Natural killer cell (primary cell): ENCODE results near the gene PSD. TPM values are rescaled to one million over a fixed set of nuclear protein-coding genes. Genes with fewer than 3 reads are reported as not detected.
A peak's percentile ranks its signal among the peaks of the same experiment; 100 is the strongest.

Experiments
- ATAC-seq, 3 donors: fragments of 150-1000 bp in 2 of 3; fragments of 200-7000 bp in 1 of 3; cut with Tn5 transposase; 1 replicate in 1 of 3; 2 replicates in 2 of 3; pipeline ENCODE4 v1.10.0; 2021; ENCODE audit warnings: mild to moderate bottlenecking in 2 of 3, moderate library complexity in 2 of 3
- DNase-seq, 2 donors: peaks; one replicate each; pipeline versions ENCODE4 v3.0.0 to v3.0.0-alpha.2; 2013 to 2021; ENCODE audit warnings: mixed read lengths in 1 of 2
- H3K27ac ChIP-seq: one replicate; pipeline ENCODE4 v1.5.1; 2013; ENCODE audit warnings: mild to moderate bottlenecking, low read length
- H3K27me3 ChIP-seq: one replicate; pipeline ENCODE4 v1.6.1; 2013; ENCODE audit warnings: low read length; ENCODE audit not compliant: control insufficient read depth, insufficient read depth
- H3K36me3 ChIP-seq: one replicate; pipeline ENCODE4 v1.6.1; 2013; ENCODE audit warnings: low read length; ENCODE audit not compliant: control insufficient read depth, insufficient read depth
- H3K4me1 ChIP-seq: one replicate; pipeline ENCODE4 v1.6.1; 2013; ENCODE audit warnings: low read length; ENCODE audit not compliant: control insufficient read depth, insufficient read depth
- H3K4me3 ChIP-seq: one replicate; pipeline ENCODE4 v1.5.1; 2013; ENCODE audit warnings: low read length
- H3K9me3 ChIP-seq: one replicate; pipeline ENCODE4 v1.6.1; 2013; ENCODE audit warnings: low read length; ENCODE audit not compliant: control insufficient read depth, insufficient read depth
- H3K27ac Mint-ChIP-seq, 2 donors: one replicate each; pipeline ENCODE4 v1.8.0; 2022; ENCODE audit warnings: mild to moderate bottlenecking in 2 of 2, mixed read lengths in 2 of 2, moderate library complexity in 1 of 2
- H3K27me3 Mint-ChIP-seq, 2 donors: one replicate each; pipeline ENCODE4 v1.8.0; 2022; ENCODE audit warnings: low read depth in 2 of 2, mixed read lengths in 2 of 2
- H3K36me3 Mint-ChIP-seq: one replicate; pipeline ENCODE4 v1.8.0; 2022; ENCODE audit warnings: mixed read lengths
- H3K4me1 Mint-ChIP-seq, 2 donors: one replicate each; pipeline ENCODE4 v1.8.0; 2022; ENCODE audit warnings: mixed read lengths in 2 of 2
- H3K4me3 Mint-ChIP-seq: one replicate; pipeline ENCODE4 v1.8.0; 2022; ENCODE audit warnings: mild to moderate bottlenecking, moderate library complexity, mixed read lengths
- H3K9me3 Mint-ChIP-seq, 2 donors: one replicate each; pipeline ENCODE4 v1.8.0; 2022; ENCODE audit warnings: mixed read lengths in 2 of 2
- WGBS: methylation state at CpG from one replicate; pipeline ENCODE4 v1.1.7; 2013; ENCODE audit warnings: missing lambda C conversion rate; ENCODE audit not compliant: insufficient coverage; 5-methylcytosine and 5-hydroxymethylcytosine counted together
- intact Hi-C: fragments of 100-400 bp; cut with micrococcal nuclease; formaldehyde crosslinking; loops from one replicate; pipeline ENCODE4 v1.14.2; 2022
- total RNA-seq, 4 donors: library from RNA; stranded (reverse); fragments of 120-200 nt in 1 of 4; gene quantifications; one replicate each; pipeline versions ENCODE4 v1.2.3 to v1.2.4, GENCODE V29; 2013 to 2022
- TF ChIP-seq, protein P1 (sequence below): fragments of 200-600 bp; IDR thresholded peaks from one replicate; pipeline ENCODE4 v1.8.0; 2022; ENCODE audit warnings: antibody characterized with exemption

The PSD gene
- total RNA-seq, 3 donors from 2014 or later (not counting 1 experiment from before 2014, with no cell fraction given) = 1.9 to 2.4 (median 2.1) TPM

- H3K4me3 ChIP-seq = peak overlapping the region; percentile 69
- DNase-seq (peak in 1 of 2 donors; percentile 45), ATAC-seq (no peak)
- peaks cover 34 to 51% of the 10 kb centered on the region in 2 donors for H3K4me1 Mint-ChIP-seq
- H3K27me3 Mint-ChIP-seq = no peaks in the 10 kb centered on the region
- peak overlapping the region; percentile 98 for H3K4me3 Mint-ChIP-seq
- no peaks in the 10 kb centered on the region for H3K36me3 Mint-ChIP-seq
- H3K27ac Mint-ChIP-seq = peak overlapping the region; percentile 99
- peaks cover 31% of the 10 kb centered on the region for H3K36me3 ChIP-seq
- 57% methylated on average over 4 of the region's 4 CpGs for WGBS
- intact Hi-C loops = loop anchor here (10.0 kb wide), 1 partner anchor 249 kb away; the partner anchor contains the start of gene TRIM8
- no peaks in the 10 kb centered on the region for H3K9me3 ChIP-seq
- H3K27ac ChIP-seq = peak overlapping the region; percentile 91
- no peaks in the 10 kb centered on the region for H3K27me3 ChIP-seq
- H3K4me1 ChIP-seq = peaks cover 51% of the 10 kb centered on the region
- TF ChIP-seq, protein P1, sequence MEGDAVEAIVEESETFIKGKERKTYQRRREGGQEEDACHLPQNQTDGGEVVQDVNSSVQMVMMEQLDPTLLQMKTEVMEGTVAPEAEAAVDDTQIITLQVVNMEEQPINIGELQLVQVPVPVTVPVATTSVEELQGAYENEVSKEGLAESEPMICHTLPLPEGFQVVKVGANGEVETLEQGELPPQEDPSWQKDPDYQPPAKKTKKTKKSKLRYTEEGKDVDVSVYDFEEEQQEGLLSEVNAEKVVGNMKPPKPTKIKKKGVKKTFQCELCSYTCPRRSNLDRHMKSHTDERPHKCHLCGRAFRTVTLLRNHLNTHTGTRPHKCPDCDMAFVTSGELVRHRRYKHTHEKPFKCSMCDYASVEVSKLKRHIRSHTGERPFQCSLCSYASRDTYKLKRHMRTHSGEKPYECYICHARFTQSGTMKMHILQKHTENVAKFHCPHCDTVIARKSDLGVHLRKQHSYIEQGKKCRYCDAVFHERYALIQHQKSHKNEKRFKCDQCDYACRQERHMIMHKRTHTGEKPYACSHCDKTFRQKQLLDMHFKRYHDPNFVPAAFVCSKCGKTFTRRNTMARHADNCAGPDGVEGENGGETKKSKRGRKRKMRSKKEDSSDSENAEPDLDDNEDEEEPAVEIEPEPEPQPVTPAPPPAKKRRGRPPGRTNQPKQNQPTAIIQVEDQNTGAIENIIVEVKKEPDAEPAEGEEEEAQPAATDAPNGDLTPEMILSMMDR = no peak
- H3K9me3 Mint-ChIP-seq = no peaks in the 10 kb centered on the region
Observed at GRCh38 chr10:102396317-102396650, 22.3 kb downstream of the PSD start.

DNA sequence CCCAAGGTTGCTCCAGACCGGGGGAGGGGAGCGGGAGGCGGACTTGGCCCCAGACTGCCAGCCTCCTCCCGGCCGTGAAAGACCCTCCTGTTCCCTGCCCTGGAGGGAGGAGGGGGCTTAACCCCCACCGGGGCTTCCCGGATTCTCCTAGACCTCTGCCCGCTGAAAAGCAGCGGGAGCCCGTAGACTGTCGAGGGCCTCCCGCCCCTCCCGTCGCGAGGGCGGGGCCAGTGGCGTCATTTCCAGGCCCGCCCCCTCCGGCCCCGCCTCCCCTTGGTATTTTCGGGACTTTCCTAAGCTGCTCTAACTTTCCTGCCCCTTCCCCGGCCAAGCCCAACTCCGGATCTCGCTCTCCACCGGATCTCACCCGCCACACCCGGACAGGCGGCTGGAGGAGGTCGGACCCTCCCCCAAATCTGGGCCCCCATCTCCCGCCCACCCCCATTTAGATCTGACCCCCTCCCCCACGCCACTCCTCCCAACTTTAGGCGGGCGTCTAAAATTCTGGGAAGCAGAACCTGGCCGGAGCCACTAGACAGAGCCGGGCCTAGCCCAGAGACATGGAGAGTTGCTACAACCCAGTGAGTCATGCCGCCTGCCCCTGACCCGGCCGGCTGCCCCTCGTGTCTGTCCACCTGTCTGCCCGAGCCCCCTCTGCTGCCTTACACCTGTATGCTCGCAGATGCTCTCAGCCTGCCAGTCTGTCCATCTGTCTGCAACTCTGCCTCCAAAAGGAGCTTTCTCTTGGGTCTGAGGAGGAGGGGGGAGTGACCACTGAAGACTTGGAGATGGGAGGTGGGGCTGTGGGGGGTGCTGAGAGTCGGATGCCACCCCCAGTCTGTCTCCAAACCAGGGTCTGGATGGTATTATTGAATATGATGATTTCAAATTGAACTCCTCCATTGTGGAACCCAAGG lies 22.9 kb downstream of the PSD start, which contains the start of gene NFKB2:
TSS of gene NFKB2 (plus strand) at position 306 of the 917 bp plus-strand sequence. CDS start at position 561, 255 bp downstream.
- H3K9me3 Mint-ChIP-seq = no peaks in the 10 kb centered on the region
- peaks cover 51% of the 10 kb centered on the region for H3K4me1 ChIP-seq
- no peaks in the 10 kb centered on the region for H3K36me3 Mint-ChIP-seq
- peak within 1 kb of the TSS; percentile 99 for H3K27ac Mint-ChIP-seq
- H3K4me3 Mint-ChIP-seq = peak within 1 kb of the TSS; percentile 98
- H3K27ac ChIP-seq = peak within 1 kb of the TSS; percentile 91
- intact Hi-C loops = loop anchor here (2.0 to 10.0 kb wide), 2 partner anchors 187 to 249 kb away; partner anchors contain the start of gene TRIM8
- H3K27me3 ChIP-seq = no peaks in the 10 kb centered on the region
- peak; percentile 95 to 97 for DNase-seq
- TF ChIP-seq, protein P1 = no peak
- H3K4me1 Mint-ChIP-seq = peaks cover 34 to 51% of the 10 kb centered on the region in 2 donors
- under 1% methylated on average over 41 of the region's 42 CpGs for WGBS
- peak; percentile 43 to 67 (median 44) for ATAC-seq
- H3K9me3 ChIP-seq = no peaks in the 10 kb centered on the region
- H3K36me3 ChIP-seq = peaks cover 25% of the 10 kb centered on the region
- peak within 1 kb of the TSS; percentile 69 for H3K4me3 ChIP-seq
- H3K27me3 Mint-ChIP-seq = no peaks in the 10 kb centered on the region

- no peaks in the 10 kb centered on the region for H3K36me3 Mint-ChIP-seq
- no peaks in the 10 kb centered on the region for H3K9me3 ChIP-seq
- H3K27me3 Mint-ChIP-seq = peaks cover 0 to 2% of the 10 kb centered on the region in 2 donors
- H3K4me1 ChIP-seq = peaks cover 45% of the 10 kb centered on the region
- peak overlapping the region; percentile 91 for H3K27ac ChIP-seq
- H3K4me1 Mint-ChIP-seq = peaks cover 34 to 50% of the 10 kb centered on the region in 2 donors
- DNase-seq = peak in 1 of 2 donors; percentile 86
- peak overlapping the region; percentile 98 for H3K4me3 Mint-ChIP-seq
- H3K27me3 ChIP-seq = no peaks in the 10 kb centered on the region
- TF ChIP-seq, protein P1 = no peak
- H3K4me3 ChIP-seq = peak overlapping the region; percentile 69
- H3K36me3 ChIP-seq = peaks cover 22% of the 10 kb centered on the region
- H3K27ac Mint-ChIP-seq = peak overlapping the region; percentile 99
- 0% methylated on average over 33 of the region's 35 CpGs for WGBS
- peak; percentile 6 to 15 (median 11) for ATAC-seq
- H3K9me3 Mint-ChIP-seq = no peaks in the 10 kb centered on the region
- intact Hi-C loops = loop anchor here (1.0 to 10.0 kb wide), 5 partner anchors 26 to 250 kb away; partner anchors contain the start of genes NOLC1 and TRIM8
Observed at GRCh38 chr10:102394801-102395399, 23.7 kb downstream of the PSD start.
